AG09319 (cell line): ENCODE results near the gene SMC6.

Source experiments
- DNase-seq: peaks from one replicate; pipeline ENCODE4 v3.0.0-alpha.2; 2010; ENCODE audit warnings: low read depth; ENCODE audit errors: extremely low read depth
- CTCF ChIP-seq: IDR thresholded peaks from 2 replicates; pipeline ENCODE4 v1.5.1; 2011; ENCODE audit warnings: low read depth, mild to moderate bottlenecking, inconsistent platforms, low read length, moderate library complexity

Gene SMC6

DNA sequence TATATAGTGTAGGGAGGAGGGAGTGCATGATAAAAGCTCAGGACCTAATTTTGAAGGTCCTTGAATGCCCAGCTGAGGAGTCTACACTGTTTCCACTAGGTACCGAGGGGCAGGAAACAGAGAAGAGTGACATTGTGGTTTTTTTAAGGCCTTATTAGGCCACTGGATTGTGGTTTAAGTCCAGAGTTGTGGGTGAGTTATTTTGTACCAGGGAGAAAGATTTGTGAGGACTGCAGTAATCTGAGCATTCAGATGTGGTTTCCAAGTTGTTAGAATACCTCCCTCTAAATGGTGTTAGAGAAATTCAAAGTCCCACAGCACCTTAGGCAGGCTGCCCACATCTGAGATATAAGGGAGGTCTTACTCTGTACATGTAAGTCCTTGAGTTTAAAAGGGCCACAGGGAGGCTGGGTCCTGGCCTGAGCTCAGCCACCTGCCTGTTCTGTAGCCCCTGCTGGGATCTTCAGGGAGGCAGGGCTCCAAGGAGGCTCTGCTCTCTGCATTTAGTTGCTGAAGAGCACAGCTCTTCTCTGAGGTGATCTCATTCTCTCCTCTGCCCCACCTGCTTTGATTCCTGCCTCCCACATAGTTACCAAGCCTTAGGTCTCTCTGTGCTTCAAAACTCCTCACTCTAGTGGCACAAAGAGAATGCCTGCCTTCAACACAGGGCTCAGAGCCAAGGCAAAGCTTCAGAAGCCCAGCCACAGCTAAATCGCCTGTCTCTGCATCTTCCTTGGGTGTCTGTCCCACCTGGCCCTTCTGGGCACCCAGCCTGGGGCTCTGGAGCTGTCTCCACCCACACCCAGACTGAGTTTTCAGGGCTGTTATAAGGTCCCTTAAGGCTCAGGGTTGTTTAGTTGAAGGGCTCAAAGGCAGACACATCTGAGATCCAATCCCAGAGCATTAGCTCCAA lies 125.0 kb downstream of the SMC6 start:
- no peak for TF ChIP-seq CTCF
- no peak for DNase-seq

- TF ChIP-seq CTCF = no peak
Measured at GRCh38 chr2:17627434-17627833, 126.2 kb downstream of the SMC6 start.

DNA sequence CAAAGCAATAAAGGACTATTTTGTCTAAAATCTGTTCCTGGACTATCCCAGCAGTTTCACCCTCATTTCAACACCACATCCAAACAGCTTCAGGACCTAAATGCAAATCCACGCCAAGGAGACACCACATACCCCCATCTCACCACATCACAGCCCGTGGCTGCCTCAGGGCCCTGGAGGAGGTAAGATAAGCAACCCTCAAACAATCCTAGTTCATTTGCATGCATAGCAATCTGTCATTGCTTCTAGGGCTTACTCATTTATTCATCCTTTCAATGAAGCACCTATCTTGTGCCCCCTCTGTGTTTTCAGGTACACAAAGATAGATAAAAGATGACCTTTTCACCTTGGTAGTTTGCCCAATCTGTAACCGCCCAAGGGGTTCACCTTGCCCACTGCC lies 126.6 kb downstream of the SMC6 start:
- TF ChIP-seq CTCF = no peak
- no peak for DNase-seq

More at GRCh38 chr2:17627434-17627833, 126.2 kb downstream of the SMC6 start:
- DNase-seq = no peak

DNA sequence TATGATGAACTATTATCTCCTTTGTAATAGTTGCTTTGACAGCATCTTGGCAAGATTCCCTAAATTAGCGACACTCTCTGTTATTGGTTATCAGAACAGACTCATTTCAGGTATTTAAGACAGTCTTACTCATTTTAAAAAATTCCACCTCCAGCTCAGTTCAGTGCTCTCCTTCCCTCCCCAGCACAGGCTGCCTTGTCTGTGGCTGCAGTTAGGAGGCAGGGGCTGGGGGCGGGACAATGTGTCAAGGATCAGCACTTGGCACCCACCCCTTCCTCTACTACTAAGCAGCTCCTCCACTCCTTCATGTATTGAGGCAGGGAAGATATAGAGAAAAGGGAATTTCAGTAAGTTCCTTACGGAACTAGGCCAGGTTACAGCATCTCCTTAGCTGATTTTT lies 128.2 kb downstream of the SMC6 start:
- no peak for DNase-seq
- TF ChIP-seq CTCF = no peak

DNA sequence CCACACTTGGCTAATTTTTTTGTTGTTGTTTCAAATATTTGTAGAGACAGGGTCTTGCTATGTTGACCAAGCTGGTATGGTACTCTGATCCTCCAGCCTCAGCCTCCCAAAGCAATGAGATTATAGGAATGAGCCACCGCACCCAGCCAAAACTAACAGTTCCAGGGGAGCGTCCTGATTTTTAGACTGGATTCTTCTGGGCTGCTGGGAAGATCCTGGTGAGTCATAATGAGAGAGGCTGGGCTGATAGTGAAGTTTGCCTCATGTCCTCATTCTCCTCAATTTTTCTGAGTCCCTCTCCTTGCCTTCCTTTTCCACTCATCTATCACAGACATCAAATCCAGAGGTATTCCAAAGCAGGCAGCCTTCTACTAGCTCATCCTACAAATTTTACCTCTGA lies 131.8 kb downstream of the SMC6 start:
- TF ChIP-seq CTCF = no peak
- DNase-seq = no peak

- no peak for DNase-seq
- no peak for TF ChIP-seq CTCF
Measured at GRCh38 chr2:17620841-17621240, 132.8 kb downstream of the SMC6 start.

DNA sequence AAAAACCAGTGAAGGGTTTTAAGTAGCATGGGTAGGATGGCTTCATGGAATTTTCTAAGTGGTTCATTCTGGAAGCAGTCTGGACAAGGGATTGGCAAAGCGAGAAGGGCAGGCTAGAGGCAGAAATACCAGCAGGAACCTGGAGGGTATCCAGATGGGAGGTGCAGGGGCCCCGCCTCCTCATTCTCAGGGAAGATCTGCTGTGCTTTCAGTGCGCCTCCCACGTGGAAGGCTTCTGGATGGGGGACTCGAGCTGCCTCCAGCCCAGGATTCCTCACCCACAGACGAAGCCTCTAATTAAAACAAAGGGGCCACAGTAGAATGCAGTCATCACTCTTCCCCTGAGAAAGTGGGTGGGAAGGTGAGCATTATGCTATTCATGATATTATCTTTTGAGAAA lies 133.3 kb downstream of the SMC6 start:
- no peak for TF ChIP-seq CTCF
- no peak for DNase-seq
